GM12878 (cell line): ENCODE results near the gene CDH2. TPM values are rescaled to one million over a fixed set of nuclear protein-coding genes. Genes with fewer than 3 reads are reported as not detected.

Source experiments
- ATAC-seq: fragments of 200-7000 bp; cut with Tn5 transposase; 3 replicates; pipeline ENCODE4 v1.9.1; 2020; ENCODE audit warnings: mild to moderate bottlenecking, moderate library complexity
- BruUV-seq: library from RNA; stranded (reverse); fragments of 400-500 nt; replicated peaks from 2 replicates; lab custom pipeline; 2021; lab: Mats Ljungman, UMichigan
- CTCF ChIA-PET: fragments of 300-600 bp; sonication (Branson Sonifier 250); formaldehyde crosslinking; extraction: SDS; loops from one replicate; lab custom pipeline; 2021; ENCODE audit warnings: inconsistent platforms; lab: Yijun Ruan, JAX
- POLR2A ChIA-PET: fragments of 350-600 bp; formaldehyde crosslinking; extraction: SDS; loops from one replicate; lab custom pipeline; 2021; ENCODE audit warnings: inconsistent platforms; lab: Charles Lee
- RAD21 ChIA-PET: fragments of 300-600 bp; sonication (Branson Sonifier 250); formaldehyde crosslinking; loops from one replicate; lab custom pipeline; 2023; ENCODE audit warnings: antibody characterized with exemption; ENCODE audit not compliant: unreplicated experiment; lab: Charles Lee
- SMC1A ChIA-PET: fragments of 300-600 bp; sonication (Branson Sonifier 250); formaldehyde crosslinking; loops from one replicate; lab custom pipeline; 2023; ENCODE audit not compliant: unreplicated experiment, uncharacterized antibody; lab: Charles Lee
- DNase-seq: peaks from one replicate; pipeline ENCODE4 v3.0.0-alpha.2; 2011; ENCODE audit warnings: low read depth, low spot score
- FAIRE-seq: peaks from 3 replicates; lab custom pipeline; 2011; peaks lifted over from hg19 to GRCh38; lab: Jason Lieb, UNC
- H2AFZ ChIP-seq: 2 replicates; pipeline ENCODE4 v1.6.0; 2011; ENCODE audit warnings: low read depth, low read length, control low read depth; ENCODE audit not compliant: control insufficient read depth
- H3K27ac ChIP-seq: 2 replicates; pipeline ENCODE4 v1.5.1; 2011; ENCODE audit warnings: control low read depth; ENCODE audit not compliant: control insufficient read depth, insufficient read depth
- H3K27me3 ChIP-seq, 2 experiments: replicated peaks in 1 of 2; 2 replicates each; pipeline versions ENCODE4 v1.6.0 to v1.6.1; 2011; ENCODE audit warnings: low read length in 1 of 2; ENCODE audit not compliant: control insufficient read depth in 2 of 2, insufficient read depth in 2 of 2
- H3K36me3 ChIP-seq, 2 experiments: 2 replicates each; pipeline ENCODE4 v1.5.1; 2011; ENCODE audit warnings: low read length in 1 of 2; ENCODE audit not compliant: control insufficient read depth in 2 of 2, insufficient read depth in 2 of 2
- H3K4me1 ChIP-seq: 2 replicates; pipeline ENCODE4 v1.6.1; 2011; ENCODE audit warnings: mild to moderate bottlenecking, low read length, moderate library complexity, mixed read lengths; ENCODE audit not compliant: control insufficient read depth, insufficient read depth
- H3K4me2 ChIP-seq: 2 replicates; pipeline ENCODE4 v1.6.0; 2011; ENCODE audit warnings: control low read depth; ENCODE audit not compliant: control insufficient read depth, insufficient read depth
- H3K4me3 ChIP-seq: fragments of 200-600 bp; sonication (generic); 2 replicates; pipeline ENCODE4 v1.5.1; 2016
- H3K79me2 ChIP-seq: 2 replicates; pipeline ENCODE4 v1.6.0; 2011; ENCODE audit warnings: low read length; ENCODE audit not compliant: control insufficient read depth, insufficient read depth
- H3K9ac ChIP-seq: 2 replicates; pipeline ENCODE4 v1.8.0; 2011; ENCODE audit warnings: low read length, control low read depth, mixed read lengths; ENCODE audit not compliant: control insufficient read depth, insufficient read depth
- H3K9me3 ChIP-seq: replicated peaks from 3 replicates; pipeline ENCODE4 v1.5.1; 2011; ENCODE audit warnings: mild to moderate bottlenecking, low read length; ENCODE audit not compliant: control insufficient read depth, insufficient read depth
- H4K20me1 ChIP-seq: 2 replicates; pipeline ENCODE4 v1.6.0; 2011; ENCODE audit not compliant: control insufficient read depth, insufficient read depth
- BCL3 ChIP-seq: IDR thresholded peaks from 2 replicates; pipeline ENCODE4 v1.6.1; 2011; ENCODE audit warnings: borderline replicate concordance, low read depth, mild to moderate bottlenecking, moderate library complexity, low read length; ENCODE audit not compliant: insufficient read depth, poor library complexity, severe bottlenecking
- BHLHE40 ChIP-seq, 2 experiments: fragments of 450-650 bp in 1 of 2; IDR thresholded peaks; 2 replicates each; pipeline ENCODE4 v1.6.1; 2011 to 2017; ENCODE audit warnings: low read depth in 2 of 2, borderline replicate concordance in 1 of 2, improper control_type of control experiment in 1 of 2, low read length in 1 of 2, mild to moderate bottlenecking in 1 of 2
- CREB1 ChIP-seq: IDR thresholded peaks from 2 replicates; pipeline ENCODE4 v1.6.1; 2012; ENCODE audit warnings: low read depth, mild to moderate bottlenecking, inconsistent platforms
- FOS ChIP-seq: IDR thresholded peaks from 3 replicates; pipeline ENCODE4 v1.6.1; 2011; ENCODE audit warnings: borderline replicate concordance; ENCODE audit not compliant: insufficient read length; ENCODE audit errors: extremely low read depth
- HDAC2 ChIP-seq: fragments of 200-600 bp; sonication (generic); IDR thresholded peaks from 2 replicates; pipeline ENCODE4 v1.6.1; 2017
- IRF5 ChIP-seq: fragments of 450-650 bp; IDR thresholded peaks from 2 replicates; pipeline ENCODE4 v1.6.1; 2017; ENCODE audit warnings: borderline replicate concordance
- MYB ChIP-seq: fragments of 150-350 bp; IDR thresholded peaks from 2 replicates; pipeline ENCODE4 v1.6.1; 2014; ENCODE audit warnings: mild to moderate bottlenecking, low read depth, low read length, borderline replicate concordance
- POLR2AphosphoS5 ChIP-seq: IDR thresholded peaks from 2 replicates; pipeline ENCODE4 v1.6.1; 2011; ENCODE audit warnings: mild to moderate bottlenecking, low read length, inconsistent platforms
- RAD21 ChIP-seq: IDR thresholded peaks from 2 replicates; pipeline ENCODE4 v1.6.1; 2011; ENCODE audit warnings: mild to moderate bottlenecking, low read depth, low read length, moderate library complexity; ENCODE audit not compliant: insufficient read depth
- RAD51 ChIP-seq: fragments of 450-650 bp; IDR thresholded peaks from 2 replicates; pipeline ENCODE4 v1.6.1; 2016; ENCODE audit warnings: moderate library complexity, mild to moderate bottlenecking, inconsistent platforms
- RELB ChIP-seq: fragments of 450-650 bp; IDR thresholded peaks from 2 replicates; pipeline ENCODE4 v1.6.1; 2017; ENCODE audit warnings: low read depth, mild to moderate bottlenecking, moderate library complexity
- SPI1 ChIP-seq: IDR thresholded peaks from 2 replicates; pipeline ENCODE4 v1.6.1; 2011; ENCODE audit warnings: low read depth, mild to moderate bottlenecking, low read length, moderate library complexity, borderline replicate concordance; ENCODE audit not compliant: insufficient read depth
- WRNIP1 ChIP-seq: IDR thresholded peaks from 2 replicates; pipeline ENCODE4 v1.6.1; 2011; ENCODE audit warnings: low read depth, low read length, improper control_type of control experiment, borderline replicate concordance
- WGBS: methylation state at CpG from one replicate; pipeline ENCODE4 v1.1.6; 2016; ENCODE audit warnings: low lambda C conversion rate; ENCODE audit not compliant: insufficient replicate concordance, insufficient coverage; ENCODE audit errors: missing lambda C conversion rate; 5-methylcytosine and 5-hydroxymethylcytosine counted together
- in situ Hi-C: fragments of 300-500 bp; cut with MboI; formaldehyde crosslinking; loops from 9 replicates; pipeline ENCODE4 v1.14.3; 2018; ENCODE audit warnings: mixed read lengths
- intact Hi-C: fragments of 100-400 bp; cut with micrococcal nuclease; formaldehyde crosslinking; loops from one replicate; pipeline ENCODE4 v1.14.2; 2022; ENCODE audit not compliant: unreplicated experiment
- polyA plus RNA-seq, 11 experiments: library from polyadenylated mRNA; depleted of rRNA in 4 of 11; unstranded in 6 of 11; stranded (reverse) in 5 of 11; fragments of >200 nt; fragmentation: Nextera tagmentation in 4 of 11; fragmentation: Illumina TruSeq in 1 of 11; extraction: Ambion mirVana in 4 of 11; extraction: Trizol in 1 of 11; gene quantifications; 1 replicate in 1 of 11; 2 replicates in 10 of 11; pipeline versions ENCODE4 v1.2.1 to v1.2.3, GENCODE V29; 2011 to 2016; ENCODE audit warnings: inconsistent platforms in 2 of 11, missing spikeins in 2 of 11, low read depth in 1 of 11
- total RNA-seq, 4 experiments: library from RNA; depleted of rRNA in 3 of 4; stranded (reverse); fragments of >200 nt in 3 of 4; fragmentation: Illumina TruSeq in 1 of 4; extraction: Trizol in 1 of 4; gene quantifications; 2 replicates each; pipeline versions ENCODE4 v1.2.1 to v1.2.3, GENCODE V29; 2013 to 2021

CDH2 gene
- total and polyA plus RNA-seq, 10 of the 15 experiments (the other 5 are each of a cell fraction or from before 2014, with no cell fraction given), result 0.01 to 0.25 (median 0.06) TPM; not detected in 4

- no peak overlapping the region for H3K4me3 ChIP-seq
- WGBS, result 38% methylated on average over 3 of the region's 3 CpGs
- no peak overlapping the region for H3K9ac ChIP-seq
- no peaks in the 10 kb centered on the region for H3K79me2 ChIP-seq
- BruUV-seq, result no TSS peak
- DNase-seq (no peak), FAIRE-seq (no peak), ATAC-seq (no peak)
- in situ Hi-C loops (loop anchor here (10.0 kb wide), 1 partner anchor 61 kb away; no protein-coding TSS in a partner anchor), intact Hi-C loops (no loop called here)
- no peak overlapping the region for H3K4me2 ChIP-seq
- CTCF ChIA-PET, result no interaction called here
- H3K27ac ChIP-seq, result no peak overlapping the region
- no peaks in the 10 kb centered on the region for H3K27me3 ChIP-seq
- no peaks in the 10 kb centered on the region for H3K4me1 ChIP-seq
- no peaks in the 10 kb centered on the region for H3K9me3 ChIP-seq
- POLR2A ChIA-PET, result no interaction called here
- SMC1A ChIA-PET, result no interaction called here
- TF ChIP-seq RAD51 (no peak), MYB (no peak), POLR2AphosphoS5 (no peak), SPI1 (no peak), IRF5 (no peak)
- H2AFZ ChIP-seq, result no peak overlapping the region
- H3K36me3 ChIP-seq, result no peaks in the 10 kb centered on the region
- H4K20me1 ChIP-seq, result no peaks in the 10 kb centered on the region
- RAD21 ChIA-PET, result no interaction called here
These were observed 101.4 kb downstream of the CDH2 start for GRCh38 chr18:28075501-28075900.

GRCh38 chr18:28074076-28074475, 102.9 kb downstream of the CDH2 start:
- RAD21 ChIA-PET, result no interaction called here
- DNase-seq (no peak), FAIRE-seq (no peak), ATAC-seq (no peak)
- intact Hi-C loops, result no loop called here
- no peak overlapping the region for H3K27ac ChIP-seq
- H3K9ac ChIP-seq, result no peak overlapping the region
- H3K79me2 ChIP-seq, result no peaks in the 10 kb centered on the region
- H2AFZ ChIP-seq, result no peak overlapping the region
- H3K27me3 ChIP-seq, result no peaks in the 10 kb centered on the region
- no TSS peak for BruUV-seq
- no peaks in the 10 kb centered on the region for H4K20me1 ChIP-seq
- SMC1A ChIA-PET, result no interaction called here
- H3K9me3 ChIP-seq, result no peaks in the 10 kb centered on the region
- in situ Hi-C loops, result loop anchor here (10.0 kb wide), 1 partner anchor 59 kb away; no protein-coding TSS in a partner anchor
- CTCF ChIA-PET, result no interaction called here
- no peaks in the 10 kb centered on the region for H3K36me3 ChIP-seq
- no peak overlapping the region for H3K4me2 ChIP-seq
- H3K4me1 ChIP-seq, result no peaks in the 10 kb centered on the region
- 0% methylated on average over 1 of the region's 1 CpG for WGBS
- POLR2A ChIA-PET, result no interaction called here
- H3K4me3 ChIP-seq, result no peak overlapping the region
- TF ChIP-seq HDAC2 (no peak), RAD21 (no peak), WRNIP1 (no peak), BCL3 (no peak), CREB1 (no peak), BHLHE40 (IDR thresholded peaks at IDR 0.05; ENCODE audit: borderline replicate concordance in 1 of 2, low read depth in 2 of 2, low read length in 1 of 2) (no peak), FOS (no peak), RELB (no peak)
